Nucleus accumbens (tissue), 56 donors: ENCODE measurements around the gene ST8SIA4.
"Not testable (repeated sequence)": the region's sequence is repeated elsewhere in the genome, so short reads cannot be mapped to it uniquely, and the experiment has no call there.

Source experiments
- DNase-seq, 56 donors: peaks; one replicate each; lab custom pipeline; 2025; lab: John Stamatoyannopoulos, UW

Gene ST8SIA4

DNA sequence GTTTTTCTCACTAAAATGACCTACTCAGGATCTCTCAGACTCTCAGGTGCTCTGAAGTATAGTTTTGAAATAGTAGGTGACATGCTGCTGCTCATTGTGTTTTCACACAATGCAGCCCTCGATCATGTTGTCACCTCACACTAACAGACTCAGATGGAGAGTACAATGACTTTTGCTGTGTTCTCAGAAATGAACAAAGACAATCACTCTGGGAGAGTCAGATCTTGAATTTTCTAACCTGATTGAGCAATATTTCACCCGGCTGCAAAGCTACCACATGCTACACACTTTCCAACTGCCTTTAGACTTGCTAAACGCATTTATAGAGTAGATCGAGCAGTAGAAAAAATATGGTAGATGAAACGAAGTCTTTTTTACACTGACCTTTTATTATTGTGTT lies 113.4 kb downstream of the ST8SIA4 start:
- no peak for DNase-seq

DNA sequence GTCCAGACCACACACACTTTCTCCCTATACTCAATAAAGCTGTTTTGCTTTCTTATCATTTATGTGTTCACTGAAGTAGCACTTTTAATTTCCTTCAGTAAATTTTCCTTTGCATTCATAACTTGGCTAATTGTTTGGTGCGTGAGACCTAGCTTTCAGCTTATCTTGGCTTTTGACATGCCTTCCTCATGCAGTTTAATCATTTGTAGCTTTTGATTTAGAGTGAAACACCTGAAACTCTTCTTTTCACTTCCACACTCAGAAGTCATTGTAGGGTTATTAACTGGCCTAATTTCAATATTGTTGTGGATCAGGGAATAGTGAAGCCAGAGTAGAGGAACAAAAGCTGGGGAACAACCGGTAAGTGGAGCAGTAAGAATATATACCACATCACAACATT lies 114.7 kb downstream of the ST8SIA4 start:
- no peak for DNase-seq

DNA sequence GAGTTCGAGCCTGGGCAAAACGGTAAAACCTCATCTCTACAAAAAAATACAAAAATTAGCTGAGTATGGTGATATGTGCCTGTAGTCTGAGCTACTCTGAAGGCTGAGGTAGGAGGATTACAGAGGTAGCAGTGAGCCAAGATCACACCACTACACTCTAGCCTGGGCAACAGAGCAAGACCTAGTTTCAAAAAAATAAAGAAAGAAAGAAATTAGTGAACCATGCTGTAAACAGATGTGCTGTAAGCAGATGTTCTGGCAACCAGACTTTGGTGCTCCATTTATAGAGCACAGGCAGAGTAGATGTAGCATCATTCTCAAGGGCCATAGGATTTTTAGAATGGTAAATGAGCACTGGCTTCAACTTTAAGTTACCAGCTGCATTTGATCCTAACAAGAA lies 115.4 kb downstream of the ST8SIA4 start:
- no peak for DNase-seq

DNA sequence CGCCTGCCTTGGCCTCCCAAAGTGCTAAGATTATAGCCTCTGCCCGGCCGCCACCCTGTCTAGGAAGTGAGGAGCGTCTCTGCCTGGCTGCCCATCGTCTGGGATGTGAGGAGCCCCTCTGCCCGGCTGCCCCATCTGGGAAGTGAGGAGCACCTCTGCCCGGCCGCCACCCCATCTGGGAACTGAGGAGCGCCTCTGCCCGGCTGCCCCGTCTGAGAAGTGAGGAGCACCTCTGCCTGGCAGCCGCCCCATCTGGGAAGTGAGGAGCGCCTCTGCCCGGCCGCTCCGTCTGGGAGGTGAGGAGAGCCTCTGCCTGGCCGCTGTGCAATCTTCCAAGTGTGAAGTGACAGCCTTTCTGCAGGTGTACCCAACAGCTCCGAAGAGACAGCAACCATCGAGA lies 117.5 kb downstream of the ST8SIA4 start:
- not testable (repeated sequence) for DNase-seq

DNA sequence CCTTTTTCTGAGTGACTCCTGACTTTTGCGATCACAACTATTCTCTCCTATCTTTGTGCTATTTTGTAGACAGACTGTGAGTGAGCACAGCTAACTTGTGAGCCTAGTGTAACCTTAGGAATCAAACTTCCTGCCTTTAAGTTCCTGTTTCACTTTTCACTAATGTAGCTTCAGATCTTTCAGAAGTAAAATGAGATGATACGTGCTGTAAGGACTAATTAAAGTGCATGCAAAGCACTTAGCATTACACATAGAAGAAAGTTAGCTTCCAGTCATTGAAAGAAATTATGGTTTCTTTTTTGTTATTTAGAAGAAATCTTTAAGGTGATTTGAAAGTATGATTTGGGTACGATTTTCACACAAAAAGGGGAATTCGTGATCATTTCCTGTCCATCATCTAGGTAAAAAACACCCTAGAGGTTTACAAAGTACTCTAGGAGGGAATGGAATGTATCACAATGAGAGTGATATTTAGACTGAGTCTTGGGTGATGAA lies 122.7 kb downstream of the ST8SIA4 start:
- no peak for DNase-seq

DNA sequence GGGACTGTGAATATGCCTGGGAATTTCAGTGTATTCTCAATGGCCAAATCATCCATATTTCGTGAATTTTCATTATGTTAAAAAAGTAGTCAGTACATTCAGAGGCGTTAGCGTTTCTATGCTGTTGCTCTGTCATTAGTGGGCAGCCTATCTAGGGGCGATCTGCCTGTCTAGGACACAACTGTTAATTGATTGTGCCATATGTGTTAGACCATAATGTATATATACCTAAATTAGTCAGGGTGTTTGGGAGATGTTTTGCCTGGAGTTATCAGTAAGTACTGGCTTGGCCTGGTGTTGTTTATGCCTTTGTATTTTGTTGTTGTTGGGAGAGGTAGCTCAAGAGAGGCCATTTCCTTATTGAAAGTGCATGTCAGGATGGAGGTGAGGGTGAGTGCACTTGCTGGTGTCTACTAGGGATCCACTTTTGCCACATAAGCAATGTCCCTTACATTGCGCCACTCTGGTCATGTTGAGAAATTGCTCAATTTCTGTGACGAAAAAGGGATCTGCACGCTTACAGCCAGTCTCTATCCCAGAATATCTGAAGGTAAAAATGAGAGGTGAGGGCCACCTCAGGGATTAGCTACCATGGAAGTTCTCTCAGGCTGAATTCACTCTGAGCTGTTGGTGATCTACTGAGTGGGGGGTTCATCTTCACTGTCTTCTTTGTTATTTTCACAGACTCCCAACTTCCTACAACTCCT lies 123.3 kb downstream of the ST8SIA4 start:
- no peak for DNase-seq

DNA sequence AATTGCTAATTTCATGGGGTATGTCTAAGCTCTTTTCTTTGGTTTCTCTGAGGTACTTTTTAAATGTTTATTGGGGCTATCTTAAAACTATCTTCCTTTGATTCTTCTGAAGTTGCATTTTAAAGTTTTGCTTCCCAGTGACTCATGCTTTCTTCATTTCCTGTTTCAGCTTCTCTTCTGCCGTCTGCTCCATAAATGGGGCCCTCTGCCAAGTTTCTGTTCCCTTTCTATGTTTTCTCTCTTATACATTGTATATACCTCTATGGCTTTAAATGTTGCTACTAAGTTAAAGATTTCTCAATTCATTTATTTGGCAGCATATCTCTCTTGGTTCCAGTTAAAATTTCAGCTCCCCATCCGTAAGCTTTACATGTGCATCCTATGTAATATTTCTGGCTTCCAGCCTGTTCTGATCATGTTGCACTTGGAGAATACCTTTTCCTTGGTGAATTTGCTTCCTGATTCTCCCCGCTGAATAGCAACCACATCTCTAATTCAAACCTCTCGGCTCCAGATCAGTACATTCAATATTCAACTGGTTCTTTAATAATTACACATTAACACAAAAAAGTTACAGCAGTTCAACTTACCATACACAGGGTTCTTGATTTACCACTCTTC lies 125.3 kb downstream of the ST8SIA4 start:
- DNase-seq, result no peak

DNA sequence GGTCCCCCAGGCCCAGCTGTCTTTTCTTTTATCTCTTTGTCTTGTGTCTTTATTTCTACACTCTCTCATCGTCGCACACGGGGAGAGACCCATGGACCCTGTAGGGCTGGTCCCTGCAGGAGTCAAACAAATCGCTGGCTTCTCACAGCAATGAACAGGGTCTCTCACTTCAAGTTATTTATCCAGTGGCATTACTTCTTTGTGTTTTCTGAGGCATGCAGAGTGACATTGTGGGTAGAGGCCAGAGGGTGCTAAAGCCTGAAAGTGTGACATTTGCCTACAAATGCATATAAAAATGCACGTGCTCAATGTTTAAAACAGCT lies 127.6 kb downstream of the ST8SIA4 start:
- no peak for DNase-seq

DNA sequence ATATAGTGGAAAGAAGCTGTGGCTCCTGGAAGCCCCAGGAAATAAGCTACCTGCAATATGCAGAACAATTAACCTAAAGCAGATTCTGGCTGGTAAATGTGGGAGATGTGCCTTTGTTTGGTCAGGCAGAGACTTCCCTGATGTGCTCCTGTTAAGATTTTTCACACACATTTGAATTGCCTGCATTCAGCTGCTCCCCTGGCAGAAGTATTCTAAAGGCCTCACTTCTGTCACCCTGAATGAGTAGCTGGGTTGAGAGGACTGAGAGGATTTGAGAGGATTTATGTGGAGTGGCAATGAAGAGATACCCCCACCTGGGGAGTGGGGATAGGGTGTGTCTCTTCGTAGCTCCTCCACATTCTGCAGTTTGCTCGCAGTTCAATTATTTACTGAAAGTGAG lies 130.5 kb downstream of the ST8SIA4 start:
- DNase-seq, result no peak

DNA sequence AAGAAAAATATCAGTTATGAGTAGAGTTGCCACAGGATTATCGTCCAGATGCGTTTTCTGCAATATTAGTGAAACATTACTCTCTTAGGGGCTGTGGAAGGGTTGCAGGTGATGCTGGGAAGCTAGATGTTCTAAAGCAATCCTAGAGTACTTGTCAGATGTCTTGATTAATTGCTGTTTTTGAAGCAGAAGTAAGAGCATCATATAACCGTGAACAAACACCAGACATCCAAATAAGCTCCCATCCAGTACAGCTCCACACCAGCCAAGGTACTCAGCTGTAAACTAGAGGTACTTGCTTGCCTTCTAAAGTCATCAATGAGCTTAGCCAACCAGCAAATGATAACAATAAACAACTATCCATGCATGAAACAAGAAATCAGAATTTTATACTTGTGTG lies 131.1 kb downstream of the ST8SIA4 start:
- DNase-seq, result no peak

DNA sequence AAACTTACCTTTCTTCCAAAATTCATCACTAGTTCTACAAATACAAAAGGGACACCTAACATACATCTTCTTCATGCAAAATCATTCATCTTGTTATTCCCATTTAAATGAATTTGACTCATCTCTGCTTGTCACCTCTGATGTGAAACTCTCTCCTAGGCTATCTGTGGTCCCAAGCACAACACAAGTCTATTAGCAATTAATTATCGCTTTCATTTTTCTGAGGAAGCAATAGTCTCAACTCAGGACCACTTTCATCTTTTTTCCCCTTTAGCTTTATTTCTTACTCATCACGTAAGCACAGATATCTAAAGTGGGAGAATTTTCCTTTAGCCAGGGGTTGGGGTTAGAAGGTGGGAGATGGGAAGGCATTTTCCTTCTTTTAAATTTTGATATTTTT lies 131.9 kb downstream of the ST8SIA4 start:
- no peak for DNase-seq

DNA sequence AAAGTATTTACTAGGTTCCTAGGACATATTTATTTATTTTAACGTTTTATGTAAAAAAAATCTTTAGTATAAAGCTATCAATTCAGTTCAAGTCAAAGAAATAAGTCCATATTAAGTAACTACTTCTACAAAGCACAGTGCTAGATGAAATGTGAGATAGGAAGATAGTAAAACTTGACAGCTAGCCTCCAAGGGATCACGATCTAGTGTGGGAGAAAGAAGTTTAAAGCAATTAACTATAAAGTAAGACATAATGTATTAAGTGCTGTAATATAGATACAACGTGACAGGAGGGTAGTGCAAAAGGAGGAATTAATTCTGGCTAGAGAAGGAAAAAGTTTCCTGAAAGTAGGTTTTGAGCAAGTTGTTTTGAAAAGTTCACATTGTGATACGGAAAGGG lies 134.9 kb downstream of the ST8SIA4 start:
- no peak for DNase-seq

DNA sequence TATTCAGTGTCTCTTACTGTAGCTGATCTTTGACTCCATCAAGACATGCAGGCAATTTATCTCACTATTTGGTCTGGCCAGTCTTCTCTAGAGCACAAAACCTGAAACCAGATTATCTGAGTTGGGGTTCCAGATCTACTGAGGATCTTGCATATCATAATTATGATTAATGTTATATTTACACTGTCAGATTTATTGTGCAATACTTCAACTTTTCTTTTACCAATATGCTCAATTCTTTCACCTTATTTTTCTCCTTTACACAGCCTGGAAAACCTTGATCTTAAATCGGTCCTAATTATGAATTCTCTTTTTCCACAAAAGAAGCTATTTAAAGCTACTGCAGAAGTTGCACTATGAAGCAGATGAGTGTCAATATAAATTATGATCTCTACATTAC lies 140.1 kb downstream of the ST8SIA4 start:
- DNase-seq, result no peak

DNA sequence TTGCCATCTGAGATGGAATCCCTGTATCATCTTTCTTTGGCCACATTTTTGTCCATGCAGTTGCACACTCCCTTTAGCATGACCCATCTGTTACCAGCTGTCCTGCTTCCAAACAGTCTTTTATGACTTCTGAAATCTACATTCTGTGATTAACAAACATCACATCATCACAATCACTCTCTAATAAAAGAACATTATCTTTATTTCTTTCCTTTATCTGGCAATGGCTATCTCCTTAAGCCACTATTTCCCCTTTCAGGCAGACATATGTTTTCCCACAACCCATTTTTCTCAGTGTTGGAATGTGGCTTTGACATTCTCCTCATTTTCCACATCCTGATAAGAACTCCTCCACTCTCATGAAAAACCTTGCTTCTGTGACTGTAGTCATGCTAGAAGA lies 141.0 kb downstream of the ST8SIA4 start:
- no peak for DNase-seq

DNA sequence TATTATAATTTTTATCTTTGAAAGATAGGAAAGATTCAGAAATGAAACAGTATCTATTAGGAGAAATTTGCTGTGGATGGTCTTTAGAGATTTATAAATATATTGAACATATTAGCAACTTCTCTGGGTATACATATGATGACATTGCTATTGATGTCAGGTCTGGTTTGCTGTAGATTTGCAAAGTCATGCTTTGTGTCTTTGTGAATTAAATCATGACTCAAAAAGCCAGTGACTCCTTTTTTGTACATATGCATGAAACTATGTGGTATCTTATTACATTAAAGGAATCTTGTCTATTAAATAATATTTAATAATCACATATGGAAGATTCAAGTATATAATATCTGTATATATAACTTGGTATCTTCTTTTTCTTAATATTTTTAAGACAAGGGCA lies 141.9 kb downstream of the ST8SIA4 start:
- no peak for DNase-seq

DNA sequence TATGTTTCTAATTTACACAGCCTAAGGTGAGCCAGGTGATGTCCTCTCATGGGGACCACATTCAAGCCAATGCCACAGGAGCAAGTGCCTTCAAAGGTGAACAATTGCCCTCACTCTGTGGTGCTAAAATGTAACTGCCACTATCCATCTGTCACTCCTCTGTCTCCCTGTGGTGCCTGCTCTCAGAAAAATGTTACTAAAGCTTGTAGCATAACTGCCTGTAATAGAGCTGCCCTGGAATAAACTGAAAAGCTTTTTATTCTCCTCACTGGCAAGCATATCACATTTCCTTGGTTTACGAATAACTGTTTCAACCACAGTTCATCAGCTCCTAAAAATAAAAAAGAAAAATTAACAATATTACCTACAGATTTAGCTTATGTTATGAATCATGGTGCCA lies 142.4 kb downstream of the ST8SIA4 start:
- no peak for DNase-seq

DNA sequence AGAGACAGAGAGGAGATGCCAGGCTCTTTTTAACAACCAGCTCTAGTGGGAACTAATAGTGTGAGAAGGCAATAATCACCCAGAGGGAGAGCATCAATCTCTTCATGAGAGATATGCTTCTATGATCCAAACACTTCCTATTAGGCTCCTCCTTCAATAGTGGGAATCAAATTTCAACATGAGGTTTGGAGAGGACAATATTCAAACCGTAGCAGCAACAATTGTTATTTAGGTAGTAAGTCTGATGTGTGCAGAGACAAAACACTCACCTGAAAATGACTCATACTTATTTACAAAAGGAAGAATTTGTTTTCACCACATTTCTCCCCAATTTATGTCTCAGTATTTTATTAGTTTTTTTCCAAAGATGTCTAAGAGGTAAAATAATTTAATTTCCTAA lies 144.3 kb downstream of the ST8SIA4 start:
- no peak for DNase-seq

DNA sequence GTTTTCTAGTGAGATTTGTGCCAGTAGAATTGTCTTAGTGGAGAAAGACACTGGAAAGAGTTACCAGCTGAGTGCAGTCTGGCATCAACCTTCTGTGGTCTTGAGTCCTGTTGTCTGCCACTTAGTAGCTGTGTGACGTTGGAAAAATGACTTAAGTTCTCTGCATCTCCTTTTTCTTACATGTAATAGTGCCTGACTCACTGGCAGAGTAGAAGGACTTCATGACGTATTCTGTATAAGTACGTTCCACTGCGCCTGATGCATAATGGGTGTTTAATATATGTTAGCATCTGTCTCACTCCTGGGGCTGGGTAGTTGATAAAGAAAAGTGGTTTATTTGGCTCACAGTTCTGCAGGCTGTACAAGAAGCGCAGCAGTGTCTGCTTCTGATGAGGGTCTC lies 144.8 kb downstream of the ST8SIA4 start:
- no peak for DNase-seq

DNA sequence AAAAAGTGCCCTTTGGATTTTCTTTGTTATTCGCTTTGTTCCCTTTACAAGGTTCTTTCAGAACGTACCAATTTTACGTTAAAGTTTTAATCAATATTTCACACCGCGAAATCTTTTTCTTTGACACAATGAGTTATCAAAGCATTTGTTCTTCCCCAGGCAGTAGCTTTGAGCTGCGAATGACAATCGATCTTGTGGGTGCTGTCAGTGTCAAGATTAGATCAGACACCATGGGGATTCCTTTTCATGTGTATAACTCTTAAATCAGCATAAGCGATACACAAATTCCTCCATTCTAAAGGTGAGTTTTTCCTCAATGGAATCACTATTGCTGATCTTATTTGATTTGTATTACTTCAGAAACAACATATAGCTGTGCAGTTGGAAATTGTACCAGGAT lies 145.5 kb downstream of the ST8SIA4 start:
- DNase-seq, result no peak
